H1 (cell line): Measurements from ENCODE around the gene HOXA10. TPM values are rescaled to one million over a fixed set of nuclear protein-coding genes. Genes with fewer than 3 reads are reported as not detected.

Experiments
- CTCF ChIA-PET: fragments of 300-600 bp; sonication (Branson Sonifier 250); formaldehyde crosslinking; loops from one replicate; lab custom pipeline; 2021; ENCODE audit not compliant: partially characterized antibody; lab: Charles Lee
- POLR2A ChIA-PET: fragments of 300-600 bp; sonication (Branson Sonifier 250); formaldehyde crosslinking; loops from one replicate; lab custom pipeline; 2021; ENCODE audit warnings: inconsistent platforms; ENCODE audit not compliant: partially characterized antibody; lab: Charles Lee
- DNase-seq, 2 experiments: peaks; one replicate each; pipeline versions ENCODE4 v3.0.0 to v3.0.0-alpha.2; 2010 to 2022; ENCODE audit warnings: low spot score in 2 of 2, low read depth in 1 of 2, mixed read lengths in 1 of 2
- FAIRE-seq: peaks from 2 replicates; lab custom pipeline; 2011; peaks lifted over from hg19 to GRCh38; lab: Jason Lieb, UNC
- H2AFZ ChIP-seq: 2 replicates; pipeline ENCODE4 v1.8.1; 2012; ENCODE audit warnings: low read length, inconsistent platforms
- H2AK5ac ChIP-seq: 2 replicates; pipeline ENCODE4 v1.6.1; 2013; ENCODE audit warnings: low read depth, low read length
- H2BK120ac ChIP-seq: replicated peaks from 2 replicates; pipeline ENCODE3; 2013; ENCODE audit warnings: low read depth, low read length, inconsistent platforms
- H2BK12ac ChIP-seq: 2 replicates; pipeline ENCODE4 v1.6.1; 2013; ENCODE audit warnings: low read depth, low read length
- H2BK15ac ChIP-seq: 2 replicates; pipeline ENCODE4 v1.6.1; 2013; ENCODE audit warnings: low read length
- H2BK20ac ChIP-seq: 2 replicates; pipeline ENCODE4 v1.6.1; 2013; ENCODE audit warnings: low read length
- H2BK5ac ChIP-seq: 2 replicates; pipeline ENCODE4 v1.6.1; 2013; ENCODE audit warnings: low read depth, low read length
- H3K14ac ChIP-seq: 2 replicates; pipeline ENCODE4 v1.6.1; 2013; ENCODE audit warnings: inconsistent platforms; ENCODE audit not compliant: insufficient read length
- H3K18ac ChIP-seq: 2 replicates; pipeline ENCODE4 v1.6.1; 2013; ENCODE audit warnings: low read length; ENCODE audit errors: extremely low read depth
- H3K23ac ChIP-seq: 2 replicates; pipeline ENCODE4 v1.6.1; 2013; ENCODE audit warnings: inconsistent platforms; ENCODE audit not compliant: insufficient read length
- H3K23me2 ChIP-seq: 2 replicates; pipeline ENCODE4 v1.6.1; 2013; ENCODE audit warnings: low read depth, low read length
- H3K27ac ChIP-seq: 2 replicates; pipeline ENCODE4 v1.6.1; 2011; ENCODE audit warnings: low read depth, low read length, inconsistent platforms
- H3K27me3 ChIP-seq, 4 experiments: replicated peaks in 1 of 4; 1 replicate in 1 of 4; 2 replicates in 3 of 4; pipeline versions ENCODE4 v1.6.1 to v1.8.1; 2011 to 2013; ENCODE audit warnings: low read length in 3 of 4, mild to moderate bottlenecking in 3 of 4, inconsistent platforms in 2 of 4, mixed read lengths in 2 of 4, moderate library complexity in 1 of 4; ENCODE audit not compliant: control insufficient read depth in 3 of 4, insufficient read depth in 3 of 4; ENCODE audit errors: extremely low read depth in 1 of 4
- H3K36me3 ChIP-seq, 4 experiments: 2 replicates each; pipeline versions ENCODE4 v1.6.1 to v1.8.1; 2011 to 2013; ENCODE audit warnings: mild to moderate bottlenecking in 4 of 4, low read length in 3 of 4, moderate library complexity in 2 of 4, control low read depth in 1 of 4, inconsistent platforms in 1 of 4; ENCODE audit not compliant: insufficient read depth in 4 of 4, control insufficient read depth in 2 of 4
- H3K4ac ChIP-seq: replicated peaks from 2 replicates; pipeline ENCODE3; 2013; ENCODE audit warnings: low read length, low read depth, mixed read lengths, inconsistent platforms; ENCODE audit not compliant: insufficient read length
- H3K4me1 ChIP-seq, 4 experiments: replicated peaks in 1 of 4; 1 replicate in 1 of 4; 2 replicates in 3 of 4; pipeline versions ENCODE4 v1.6.1 to v1.8.1; 2011 to 2013; ENCODE audit warnings: low read length in 3 of 4, inconsistent platforms in 2 of 4, mixed read lengths in 1 of 4; ENCODE audit not compliant: insufficient read depth in 4 of 4, control insufficient read depth in 3 of 4
- H3K4me2 ChIP-seq, 2 experiments: 2 replicates each; pipeline versions ENCODE4 v1.6.1 to v1.8.1; 2011 to 2013; ENCODE audit warnings: low read depth in 2 of 2, low read length in 2 of 2, control low read depth in 1 of 2, inconsistent platforms in 1 of 2, mild to moderate bottlenecking in 1 of 2; ENCODE audit not compliant: insufficient read depth in 1 of 2
- H3K4me3 ChIP-seq, 4 experiments: fragments of 200-600, 300-600 bp in 1 of 4; sonication (generic), shearing (Covaris generic), sonication (Bioruptor Twin) in 1 of 4; 2 replicates each; pipeline versions ENCODE4 v1.5.1 to v1.8.1; 2011 to 2016; ENCODE audit warnings: low read length in 4 of 4, low read depth in 3 of 4, control low read depth in 2 of 4, inconsistent platforms in 2 of 4, mild to moderate bottlenecking in 2 of 4, mixed read lengths in 1 of 4, moderate library complexity in 1 of 4; ENCODE audit not compliant: insufficient read depth in 2 of 4; ENCODE audit errors: extremely low read depth in 1 of 4
- H3K56ac ChIP-seq: replicated peaks from 2 replicates; pipeline ENCODE3; 2013; ENCODE audit warnings: low read depth, mild to moderate bottlenecking, mixed read lengths, low read length, inconsistent platforms; ENCODE audit not compliant: insufficient read length
- H3K79me1 ChIP-seq: 2 replicates; pipeline ENCODE4 v1.6.1; 2013; ENCODE audit warnings: low read depth, low read length, control low read depth
- H3K79me2 ChIP-seq, 2 experiments: 2 replicates each; pipeline versions ENCODE4 v1.6.1 to v1.8.1; 2012 to 2013; ENCODE audit warnings: low read length in 2 of 2, mild to moderate bottlenecking in 2 of 2, inconsistent platforms in 1 of 2; ENCODE audit not compliant: insufficient read depth in 2 of 2, control insufficient read depth in 1 of 2
- H3K9ac ChIP-seq, 4 experiments: replicated peaks in 1 of 4; 1 replicate in 1 of 4; 2 replicates in 3 of 4; pipeline versions ENCODE4 v1.6.1 to v1.8.1; 2011 to 2013; ENCODE audit warnings: low read depth in 3 of 4, low read length in 3 of 4, control low read depth in 2 of 4, mild to moderate bottlenecking in 2 of 4, moderate library complexity in 2 of 4, inconsistent platforms in 1 of 4; ENCODE audit errors: extremely low read depth in 1 of 4
- H3K9me3 ChIP-seq, 2 experiments: 2 replicates each; pipeline versions ENCODE4 v1.6.1 to v1.8.1; 2012 to 2013; ENCODE audit warnings: mild to moderate bottlenecking in 2 of 2, moderate library complexity in 2 of 2, control low read depth in 1 of 2, inconsistent platforms in 1 of 2, low read depth in 1 of 2, low read length in 1 of 2, mixed read lengths in 1 of 2; ENCODE audit not compliant: insufficient read depth in 2 of 2
- H4K20me1 ChIP-seq, 2 experiments: replicated peaks in 1 of 2; 2 replicates each; pipeline versions ENCODE3 to v1.8.1; 2011 to 2013; ENCODE audit warnings: inconsistent platforms in 2 of 2, low read length in 2 of 2, mild to moderate bottlenecking in 1 of 2; ENCODE audit not compliant: insufficient read depth in 2 of 2, control insufficient read depth in 1 of 2
- H4K5ac ChIP-seq: 2 replicates; pipeline ENCODE4 v1.6.1; 2013; ENCODE audit warnings: low read length, low read depth, mixed read lengths, inconsistent platforms; ENCODE audit not compliant: insufficient read length
- H4K8ac ChIP-seq: 2 replicates; pipeline ENCODE4 v1.8.0; 2013; ENCODE audit warnings: mild to moderate bottlenecking, moderate library complexity, low read length, inconsistent platforms; ENCODE audit not compliant: insufficient read depth; ENCODE audit errors: extremely low read depth
- H4K91ac ChIP-seq: replicated peaks from 2 replicates; pipeline ENCODE3; 2013; ENCODE audit warnings: low read length, mixed read lengths, inconsistent platforms; ENCODE audit not compliant: insufficient read length
- CTBP2 ChIP-seq: IDR thresholded peaks from 2 replicates; pipeline ENCODE4 v1.7.0; 2011; ENCODE audit warnings: borderline replicate concordance, mild to moderate bottlenecking, moderate library complexity, mixed read lengths, low read length; ENCODE audit not compliant: insufficient read depth, insufficient read length
- EZH2 ChIP-seq: fragments of 200-600 bp; sonication (generic); IDR thresholded peaks from 2 replicates; pipeline ENCODE4 v1.7.1; 2012; ENCODE audit warnings: low read depth, mild to moderate bottlenecking, moderate library complexity, low read length, inconsistent platforms; ENCODE audit not compliant: severe bottlenecking
- RNF2 ChIP-seq: fragments of 200-900, 300-1000 bp; sonication (generic); IDR thresholded peaks from 2 replicates; pipeline ENCODE4 v1.7.1; 2016; ENCODE audit warnings: borderline replicate concordance, low read depth, mild to moderate bottlenecking, antibody characterized with exemption, low read length; ENCODE audit not compliant: poor library complexity, severe bottlenecking; ENCODE audit errors: missing control alignments
- RXRA ChIP-seq: IDR thresholded peaks from 2 replicates; pipeline ENCODE4 v1.6.1; 2011; ENCODE audit warnings: low read depth, mild to moderate bottlenecking, low read length, moderate library complexity; ENCODE audit not compliant: insufficient read depth
- SUZ12 ChIP-seq: fragments of 200-600 bp; sonication (generic); IDR thresholded peaks from 2 replicates; pipeline ENCODE4 v1.6.1; 2012; ENCODE audit warnings: mild to moderate bottlenecking, inconsistent platforms, low read length, moderate library complexity, mixed read lengths
- TCF12 ChIP-seq: IDR thresholded peaks from 2 replicates; pipeline ENCODE4 v1.6.1; 2011; ENCODE audit warnings: low read depth, mild to moderate bottlenecking, low read length
- WGBS, 2 experiments: shearing (Covaris generic) in 1 of 2; methylation state at CpG; one replicate each; pipeline versions ENCODE4 v1.1.6 to v1.1.7; 2013 to 2015; ENCODE audit warnings: low lambda C conversion rate in 2 of 2, mixed read lengths in 2 of 2, inconsistent platforms in 1 of 2, low coverage in 1 of 2, missing lambda C conversion rate in 1 of 2; ENCODE audit not compliant: insufficient replicate concordance in 2 of 2, insufficient coverage in 1 of 2, insufficient read length in 1 of 2; ENCODE audit errors: extremely low coverage in 1 of 2, missing lambda C conversion rate in 1 of 2; 5-methylcytosine and 5-hydroxymethylcytosine counted together
- polyA plus RNA-seq, 7 experiments: library from polyadenylated mRNA; depleted of rRNA in 3 of 7; stranded (reverse) in 5 of 7; unstranded in 2 of 7; fragments of >200 nt in 5 of 7; fragments of 200-250 nt in 2 of 7; gene quantifications; 1 replicate in 5 of 7; 2 replicates in 1 of 7; 4 replicates in 1 of 7; pipeline versions ENCODE4 v1.2.1 to v1.2.3, GENCODE V29; 2011 to 2013; ENCODE audit warnings: missing spikeins in 2 of 7, mixed read lengths in 2 of 7
- total RNA-seq: library from RNA; stranded (reverse); fragmentation: NEBNext Ultra II Directional; extraction: Animal tissue kit (Norgen Biotek cat#: 25700); gene quantifications from 2 replicates; pipeline ENCODE4 v1.2.1, GENCODE V29; 2021

Gene HOXA10
- total and polyA plus RNA-seq, 2 of the 8 experiments (the other 6 are each of a cell fraction or from before 2014, with no cell fraction given): not detected

DNA sequence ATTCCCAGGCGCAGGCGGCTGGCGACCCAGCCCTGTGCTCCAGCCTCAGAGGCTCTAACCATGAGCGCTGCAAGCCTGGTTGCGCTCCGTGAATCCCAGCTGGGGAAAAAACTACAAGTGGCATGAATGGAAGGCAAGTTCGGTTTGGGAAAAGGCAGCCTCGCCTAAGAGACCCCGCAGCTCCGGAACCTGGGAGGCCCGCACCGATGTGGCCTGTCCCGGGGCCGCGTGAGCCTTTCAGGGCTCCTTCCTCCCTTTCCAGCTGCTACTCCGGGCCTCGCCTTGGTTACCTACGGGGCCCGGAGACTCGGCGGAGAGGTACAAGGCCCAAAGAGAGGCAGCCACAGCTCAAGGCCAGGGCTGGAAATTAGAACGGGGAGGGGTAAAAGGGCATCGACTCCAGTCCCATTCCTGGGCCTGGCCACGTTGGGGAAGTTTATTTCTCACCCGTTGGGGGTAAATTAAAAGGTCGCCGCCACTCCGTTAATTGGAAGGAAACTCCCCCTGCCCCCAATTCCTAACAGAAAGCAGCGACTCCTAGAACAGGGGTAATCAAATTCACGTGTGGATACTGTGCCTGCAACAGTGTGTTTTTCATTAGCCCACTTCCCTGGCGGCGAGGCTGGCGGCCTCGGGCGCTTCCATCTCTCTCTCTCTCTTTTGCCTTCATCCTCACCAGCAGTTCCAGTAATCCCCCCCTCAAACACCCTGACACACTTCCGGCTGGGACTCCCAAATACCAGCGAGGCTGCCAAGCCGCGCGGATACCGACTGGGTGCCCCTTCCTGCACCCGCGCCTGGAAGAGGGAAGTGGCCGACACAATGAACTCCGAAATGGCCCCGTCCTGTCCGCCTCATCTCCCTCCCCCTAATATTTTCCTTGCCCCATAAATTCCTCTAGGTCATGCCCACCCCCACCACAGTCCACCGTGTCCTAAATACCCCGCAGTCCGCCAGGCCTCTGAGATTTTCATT, 7.3 kb downstream of the HOXA10 start:
- Histone ChIP-seq H2BK15ac (no peak overlapping the region), H4K20me1 (peaks cover 21 to 38% of the 10 kb centered on the region in 2 experiments), H3K23ac (no peak overlapping the region), H3K79me1 (no peaks in the 10 kb centered on the region), H2BK5ac (no peak overlapping the region), H4K5ac (no peak overlapping the region), H3K9me3 (peaks cover 0 to 6% of the 10 kb centered on the region in 2 experiments; a peak in 1 of 4 replicates), H2BK20ac (no peak overlapping the region), H3K27ac (no peak overlapping the region), H4K91ac (no peak overlapping the region), H3K36me3 (peaks cover 0 to 12% (median 0%) of the 10 kb centered on the region in 4 experiments; a peak in 1 of 8 replicates), H2AK5ac (no peak overlapping the region), H3K9ac (no peak overlapping the region), H3K23me2 (no peaks in the 10 kb centered on the region), H3K4me3 (no peak overlapping the region), H3K14ac (no peak overlapping the region), H3K18ac (no peak overlapping the region), H3K4ac (no peak overlapping the region), H3K4me1 (no peaks in the 10 kb centered on the region; a peak in 3 of 7 replicates), H4K8ac (no peak overlapping the region), H2BK12ac (no peak overlapping the region), H3K79me2 (no peaks in the 10 kb centered on the region), H3K56ac (no peak overlapping the region), H3K4me2 (no peak overlapping the region), H2AFZ (no peak overlapping the region), H2BK120ac (no peak overlapping the region), H3K27me3 (peaks cover 95 to 100% (median 99%) of the 10 kb centered on the region in 4 experiments)
- no peak for DNase-seq
- no peak for TF ChIP-seq RXRA
- TF ChIP-seq SUZ12: peak; percentile 98
- peak; percentile 65 for TF ChIP-seq CTBP2
- peak; percentile 98 for TF ChIP-seq EZH2
- TF ChIP-seq RNF2: peak; percentile 74
- no peak for TF ChIP-seq TCF12
- CTCF ChIA-PET: interaction anchor here (1.1 to 5.2 kb wide), 8 partner anchors 9 to 24 kb away, joined by 3 to 29 read pairs (median 7); partner anchors contain the start of genes HOXA3 and HOXA5
- 13% methylated on average over 50 of the region's 50 CpGs; no CpG with 5 or more reads in 1 of the 2 experiments for WGBS, 2 experiments
- POLR2A ChIA-PET: interaction anchor here (1.5 kb wide), 1 partner anchor 10 kb away, joined by 4 read pairs; the partner anchor contains the start of gene HOXA7
- FAIRE-seq: no peak
